HEK293 (cell line): ENCODE measurements around the gene GREM2.
A peak's percentile ranks its signal among the peaks of the same experiment; 100 is the strongest.

Experiments used
- HOXD13 ChIP-seq: sonication (generic); formaldehyde crosslinking; IDR thresholded peaks from 2 replicates; pipeline ENCODE4 v1.8.0; 2022; ENCODE audit warnings: missing genetic modification reagents, borderline replicate concordance
- KLF10 ChIP-seq: fragments of 450-650 bp; IDR thresholded peaks from 2 replicates; pipeline ENCODE4 v1.5.1; 2018; ENCODE audit warnings: missing biosample characterization, mild to moderate bottlenecking, missing genetic modification characterization
- PRDM1 ChIP-seq: fragments of 450-650 bp; formaldehyde crosslinking; IDR thresholded peaks from 2 replicates; pipeline ENCODE4; 2016; ENCODE audit warnings: missing biosample characterization, missing genetic modification characterization
- ZBTB17 ChIP-seq: fragments of 450-650 bp; formaldehyde crosslinking; IDR thresholded peaks from 2 replicates; pipeline ENCODE4 v1.5.1; 2016; ENCODE audit warnings: missing biosample characterization, missing genetic modification characterization
- ZBTB20 ChIP-seq: fragments of 450-650 bp; formaldehyde crosslinking; IDR thresholded peaks from 2 replicates; pipeline ENCODE4 v1.5.1; 2016; ENCODE audit warnings: missing biosample characterization, missing genetic modification characterization
- ZBTB48 ChIP-seq: fragments of 450-650 bp; formaldehyde crosslinking; IDR thresholded peaks from 2 replicates; pipeline ENCODE4 v1.5.1; 2016; ENCODE audit warnings: missing biosample characterization, missing genetic modification characterization
- ZFP69B ChIP-seq: fragments of 450-650 bp; formaldehyde crosslinking; IDR thresholded peaks from 2 replicates; pipeline ENCODE4 v1.5.1; 2016; ENCODE audit warnings: missing biosample characterization, missing genetic modification characterization
- ZNF10 ChIP-seq: fragments of 450-650 bp; formaldehyde crosslinking; IDR thresholded peaks from 2 replicates; pipeline ENCODE4 v1.5.1; 2017; ENCODE audit warnings: missing biosample characterization, missing genetic modification characterization
- ZNF140 ChIP-seq: fragments of 450-650 bp; formaldehyde crosslinking; IDR thresholded peaks from 2 replicates; pipeline ENCODE4 v1.5.1; 2016; ENCODE audit warnings: missing biosample characterization, missing genetic modification characterization
- ZNF202 ChIP-seq: fragments of 450-650 bp; formaldehyde crosslinking; IDR thresholded peaks from 2 replicates; pipeline ENCODE4 v1.5.1; 2016; ENCODE audit warnings: missing biosample characterization, missing genetic modification characterization, borderline replicate concordance
- ZNF223 ChIP-seq: fragments of 450-650 bp; formaldehyde crosslinking; IDR thresholded peaks from 2 replicates; pipeline ENCODE4 v1.5.1; 2016; ENCODE audit warnings: missing biosample characterization, missing genetic modification characterization
- ZNF248 ChIP-seq: fragments of 450-650 bp; formaldehyde crosslinking; IDR thresholded peaks from 2 replicates; pipeline ENCODE4 v1.5.1; 2017; ENCODE audit warnings: missing biosample characterization, missing genetic modification characterization
- ZNF292 ChIP-seq: fragments of 450-650 bp; formaldehyde crosslinking; IDR thresholded peaks from 2 replicates; pipeline ENCODE4 v1.5.1; 2016; ENCODE audit warnings: low read depth, missing biosample characterization, missing genetic modification characterization, borderline replicate concordance
- ZNF311 ChIP-seq: fragments of 450-650 bp; formaldehyde crosslinking; IDR thresholded peaks from 2 replicates; pipeline ENCODE4 v1.5.1; 2017; ENCODE audit warnings: missing biosample characterization, missing genetic modification characterization, borderline replicate concordance
- ZNF391 ChIP-seq: fragments of 450-650 bp; formaldehyde crosslinking; IDR thresholded peaks from 2 replicates; pipeline ENCODE4 v1.5.1; 2016; ENCODE audit warnings: low read depth, missing biosample characterization, missing genetic modification characterization, borderline replicate concordance
- ZNF529 ChIP-seq: fragments of 450-650 bp; formaldehyde crosslinking; IDR thresholded peaks from 2 replicates; pipeline ENCODE4 v1.5.1; 2017; ENCODE audit warnings: missing genetic modification characterization, missing biosample characterization; ENCODE audit not compliant: insufficient replicate concordance
- ZNF654 ChIP-seq: fragments of 450-650 bp; formaldehyde crosslinking; IDR thresholded peaks from 2 replicates; pipeline ENCODE4 v1.5.1; 2016; ENCODE audit warnings: low read depth, missing biosample characterization, missing genetic modification characterization
- ZNF830 ChIP-seq: fragments of 450-650 bp; IDR thresholded peaks from 2 replicates; pipeline ENCODE4 v1.5.0; 2018; ENCODE audit warnings: missing biosample characterization, missing genetic modification characterization, low read depth, mild to moderate bottlenecking, moderate library complexity
- TF ChIP-seq, protein P1 (sequence below): fragments of 450-650 bp; formaldehyde crosslinking; IDR thresholded peaks from 2 replicates; pipeline ENCODE4 v1.5.1; 2016; ENCODE audit warnings: missing biosample characterization, missing genetic modification characterization, borderline replicate concordance
- TF ChIP-seq, protein P2 (sequence below): fragments of 450-650 bp; formaldehyde crosslinking; IDR thresholded peaks from 2 replicates; pipeline ENCODE4 v1.5.1; 2017; ENCODE audit warnings: missing biosample characterization, missing genetic modification characterization
- TF ChIP-seq, protein P3 (sequence below): fragments of 450-650 bp; formaldehyde crosslinking; IDR thresholded peaks from 2 replicates; pipeline ENCODE4 v1.5.1; 2016; ENCODE audit warnings: missing biosample characterization, missing genetic modification characterization
- TF ChIP-seq, protein P4 (sequence below): fragments of 450-650 bp; formaldehyde crosslinking; IDR thresholded peaks from 2 replicates; pipeline ENCODE4 v1.5.1; 2016; ENCODE audit warnings: missing biosample characterization, missing genetic modification characterization
- TF ChIP-seq, protein P5 (sequence below): fragments of 450-650 bp; formaldehyde crosslinking; IDR thresholded peaks from 2 replicates; pipeline ENCODE4 v1.5.1; 2016; ENCODE audit warnings: missing biosample characterization, missing genetic modification characterization
- TF ChIP-seq, protein P6 (sequence below): fragments of 450-650 bp; formaldehyde crosslinking; IDR thresholded peaks from 2 replicates; pipeline ENCODE4 v1.5.1; 2016; ENCODE audit warnings: missing biosample characterization, missing genetic modification characterization
- TF ChIP-seq, protein P7 (sequence below): fragments of 450-650 bp; formaldehyde crosslinking; IDR thresholded peaks from 2 replicates; pipeline ENCODE4; 2016; ENCODE audit warnings: missing biosample characterization, missing genetic modification characterization
- TF ChIP-seq, protein P8 (sequence below): fragments of 450-650 bp; IDR thresholded peaks from 2 replicates; pipeline ENCODE4 v1.5.1; 2018; ENCODE audit warnings: missing biosample characterization, missing genetic modification characterization
- TF ChIP-seq, protein P9 (sequence below): fragments of 450-650 bp; formaldehyde crosslinking; IDR thresholded peaks from 2 replicates; pipeline ENCODE4 v1.5.1; 2016; ENCODE audit warnings: missing biosample characterization, missing genetic modification characterization

Gene GREM2

DNA sequence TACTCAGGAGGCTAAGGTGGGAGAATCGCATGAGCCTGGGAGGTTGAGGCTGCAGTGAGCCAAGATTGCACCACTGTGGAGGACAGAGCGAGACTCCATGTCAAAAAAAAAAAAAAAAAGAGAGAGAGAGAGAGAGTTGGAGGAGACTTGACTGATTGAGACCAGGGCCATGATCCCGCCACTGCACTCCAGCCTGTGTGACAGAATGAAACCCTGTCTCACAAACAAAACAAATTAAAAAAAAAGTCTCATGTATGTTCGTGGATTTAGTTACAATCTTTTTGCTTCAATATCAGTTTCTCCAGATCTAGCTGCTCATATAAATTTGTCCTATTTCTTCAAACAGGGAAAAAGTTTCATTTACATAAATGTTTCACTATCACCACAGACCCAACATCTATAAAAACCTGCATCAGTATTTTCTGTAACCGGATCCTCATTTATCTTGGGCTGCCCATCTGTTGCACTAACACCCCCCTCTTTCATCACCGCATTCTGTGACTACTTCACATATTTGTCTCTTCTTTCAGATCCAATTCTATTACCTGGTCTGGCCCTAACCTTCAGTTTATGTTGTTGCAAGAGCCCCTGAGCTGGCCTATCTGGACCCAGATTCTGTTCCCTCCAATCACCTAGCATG is 127.0 kb downstream of the GREM2 start (continued):
- TF ChIP-seq HOXD13 (CRISPR knock-in tag) (no peak), ZNF248 (tag by site-specific recombination) (no peak), KLF10 (tag by site-specific recombination) (peak; percentile 34; the same call in 1 of the 2 replicates), ZNF529 (tag by site-specific recombination) (no peak), ZNF830 (tag by site-specific recombination) (no peak), ZNF140 (tag by site-specific recombination) (no peak), ZNF292 (no peak), ZNF202 (no peak), PRDM1 (no peak), ZNF311 (tag by site-specific recombination) (no peak), ZBTB20 (tag by site-specific recombination) (0 out of 2 replicates have a peak, but pooled peaks have one; percentile 24), ZNF391 (no peak), ZBTB48 (tag by site-specific recombination) (no peak), ZBTB17 (tag by site-specific recombination) (peak; percentile 66), ZNF654 (tag by site-specific recombination) (no peak), ZNF223 (no peak), ZNF10 (tag by site-specific recombination) (no peak), ZFP69B (tag by site-specific recombination) (peak; percentile 29; the same call in 1 of the 2 replicates)
- TF ChIP-seq, protein P1, sequence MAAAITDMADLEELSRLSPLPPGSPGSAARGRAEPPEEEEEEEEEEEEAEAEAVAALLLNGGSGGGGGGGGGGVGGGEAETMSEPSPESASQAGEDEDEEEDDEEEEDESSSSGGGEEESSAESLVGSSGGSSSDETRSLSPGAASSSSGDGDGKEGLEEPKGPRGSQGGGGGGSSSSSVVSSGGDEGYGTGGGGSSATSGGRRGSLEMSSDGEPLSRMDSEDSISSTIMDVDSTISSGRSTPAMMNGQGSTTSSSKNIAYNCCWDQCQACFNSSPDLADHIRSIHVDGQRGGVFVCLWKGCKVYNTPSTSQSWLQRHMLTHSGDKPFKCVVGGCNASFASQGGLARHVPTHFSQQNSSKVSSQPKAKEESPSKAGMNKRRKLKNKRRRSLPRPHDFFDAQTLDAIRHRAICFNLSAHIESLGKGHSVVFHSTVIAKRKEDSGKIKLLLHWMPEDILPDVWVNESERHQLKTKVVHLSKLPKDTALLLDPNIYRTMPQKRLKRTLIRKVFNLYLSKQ (tag by site-specific recombination): no peak
- TF ChIP-seq, protein P2, sequence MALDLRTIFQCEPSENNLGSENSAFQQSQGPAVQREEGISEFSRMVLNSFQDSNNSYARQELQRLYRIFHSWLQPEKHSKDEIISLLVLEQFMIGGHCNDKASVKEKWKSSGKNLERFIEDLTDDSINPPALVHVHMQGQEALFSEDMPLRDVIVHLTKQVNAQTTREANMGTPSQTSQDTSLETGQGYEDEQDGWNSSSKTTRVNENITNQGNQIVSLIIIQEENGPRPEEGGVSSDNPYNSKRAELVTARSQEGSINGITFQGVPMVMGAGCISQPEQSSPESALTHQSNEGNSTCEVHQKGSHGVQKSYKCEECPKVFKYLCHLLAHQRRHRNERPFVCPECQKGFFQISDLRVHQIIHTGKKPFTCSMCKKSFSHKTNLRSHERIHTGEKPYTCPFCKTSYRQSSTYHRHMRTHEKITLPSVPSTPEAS (tag by site-specific recombination): no peak
- TF ChIP-seq, protein P3, sequence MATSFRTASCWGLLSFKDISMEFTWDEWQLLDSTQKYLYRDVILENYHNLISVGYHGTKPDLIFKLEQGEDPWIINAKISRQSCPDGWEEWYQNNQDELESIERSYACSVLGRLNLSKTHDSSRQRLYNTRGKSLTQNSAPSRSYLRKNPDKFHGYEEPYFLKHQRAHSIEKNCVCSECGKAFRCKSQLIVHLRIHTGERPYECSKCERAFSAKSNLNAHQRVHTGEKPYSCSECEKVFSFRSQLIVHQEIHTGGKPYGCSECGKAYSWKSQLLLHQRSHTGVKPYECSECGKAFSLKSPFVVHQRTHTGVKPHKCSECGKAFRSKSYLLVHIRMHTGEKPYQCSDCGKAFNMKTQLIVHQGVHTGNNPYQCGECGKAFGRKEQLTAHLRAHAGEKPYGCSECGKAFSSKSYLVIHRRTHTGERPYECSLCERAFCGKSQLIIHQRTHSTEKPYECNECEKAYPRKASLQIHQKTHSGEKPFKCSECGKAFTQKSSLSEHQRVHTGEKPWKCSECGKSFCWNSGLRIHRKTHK: no peak
- TF ChIP-seq, protein P4, sequence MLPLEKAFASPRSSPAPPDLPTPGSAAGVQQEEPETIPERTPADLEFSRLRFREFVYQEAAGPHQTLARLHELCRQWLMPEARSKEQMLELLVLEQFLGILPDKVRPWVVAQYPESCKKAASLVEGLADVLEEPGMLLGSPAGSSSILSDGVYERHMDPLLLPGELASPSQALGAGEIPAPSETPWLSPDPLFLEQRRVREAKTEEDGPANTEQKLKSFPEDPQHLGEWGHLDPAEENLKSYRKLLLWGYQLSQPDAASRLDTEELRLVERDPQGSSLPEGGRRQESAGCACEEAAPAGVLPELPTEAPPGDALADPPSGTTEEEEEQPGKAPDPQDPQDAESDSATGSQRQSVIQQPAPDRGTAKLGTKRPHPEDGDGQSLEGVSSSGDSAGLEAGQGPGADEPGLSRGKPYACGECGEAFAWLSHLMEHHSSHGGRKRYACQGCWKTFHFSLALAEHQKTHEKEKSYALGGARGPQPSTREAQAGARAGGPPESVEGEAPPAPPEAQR: no peak
- TF ChIP-seq, protein P5, sequence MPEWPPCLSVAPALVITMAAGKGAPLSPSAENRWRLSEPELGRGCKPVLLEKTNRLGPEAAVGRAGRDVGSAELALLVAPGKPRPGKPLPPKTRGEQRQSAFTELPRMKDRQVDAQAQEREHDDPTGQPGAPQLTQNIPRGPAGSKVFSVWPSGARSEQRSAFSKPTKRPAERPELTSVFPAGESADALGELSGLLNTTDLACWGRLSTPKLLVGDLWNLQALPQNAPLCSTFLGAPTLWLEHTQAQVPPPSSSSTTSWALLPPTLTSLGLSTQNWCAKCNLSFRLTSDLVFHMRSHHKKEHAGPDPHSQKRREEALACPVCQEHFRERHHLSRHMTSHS: no peak
- TF ChIP-seq, protein P6, sequence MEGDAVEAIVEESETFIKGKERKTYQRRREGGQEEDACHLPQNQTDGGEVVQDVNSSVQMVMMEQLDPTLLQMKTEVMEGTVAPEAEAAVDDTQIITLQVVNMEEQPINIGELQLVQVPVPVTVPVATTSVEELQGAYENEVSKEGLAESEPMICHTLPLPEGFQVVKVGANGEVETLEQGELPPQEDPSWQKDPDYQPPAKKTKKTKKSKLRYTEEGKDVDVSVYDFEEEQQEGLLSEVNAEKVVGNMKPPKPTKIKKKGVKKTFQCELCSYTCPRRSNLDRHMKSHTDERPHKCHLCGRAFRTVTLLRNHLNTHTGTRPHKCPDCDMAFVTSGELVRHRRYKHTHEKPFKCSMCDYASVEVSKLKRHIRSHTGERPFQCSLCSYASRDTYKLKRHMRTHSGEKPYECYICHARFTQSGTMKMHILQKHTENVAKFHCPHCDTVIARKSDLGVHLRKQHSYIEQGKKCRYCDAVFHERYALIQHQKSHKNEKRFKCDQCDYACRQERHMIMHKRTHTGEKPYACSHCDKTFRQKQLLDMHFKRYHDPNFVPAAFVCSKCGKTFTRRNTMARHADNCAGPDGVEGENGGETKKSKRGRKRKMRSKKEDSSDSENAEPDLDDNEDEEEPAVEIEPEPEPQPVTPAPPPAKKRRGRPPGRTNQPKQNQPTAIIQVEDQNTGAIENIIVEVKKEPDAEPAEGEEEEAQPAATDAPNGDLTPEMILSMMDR (tag by site-specific recombination): no peak
- TF ChIP-seq, protein P7, sequence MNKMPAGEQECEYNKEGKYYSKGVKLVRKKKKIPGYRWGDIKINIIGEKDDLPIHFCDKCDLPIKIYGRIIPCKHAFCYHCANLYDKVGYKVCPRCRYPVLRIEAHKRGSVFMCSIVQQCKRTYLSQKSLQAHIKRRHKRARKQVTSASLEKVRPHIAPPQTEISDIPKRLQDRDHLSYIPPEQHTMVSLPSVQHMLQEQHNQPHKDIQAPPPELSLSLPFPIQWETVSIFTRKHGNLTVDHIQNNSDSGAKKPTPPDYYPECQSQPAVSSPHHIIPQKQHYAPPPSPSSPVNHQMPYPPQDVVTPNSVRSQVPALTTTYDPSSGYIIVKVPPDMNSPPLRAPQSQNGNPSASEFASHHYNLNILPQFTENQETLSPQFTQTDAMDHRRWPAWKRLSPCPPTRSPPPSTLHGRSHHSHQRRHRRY: no peak
- TF ChIP-seq, protein P8, sequence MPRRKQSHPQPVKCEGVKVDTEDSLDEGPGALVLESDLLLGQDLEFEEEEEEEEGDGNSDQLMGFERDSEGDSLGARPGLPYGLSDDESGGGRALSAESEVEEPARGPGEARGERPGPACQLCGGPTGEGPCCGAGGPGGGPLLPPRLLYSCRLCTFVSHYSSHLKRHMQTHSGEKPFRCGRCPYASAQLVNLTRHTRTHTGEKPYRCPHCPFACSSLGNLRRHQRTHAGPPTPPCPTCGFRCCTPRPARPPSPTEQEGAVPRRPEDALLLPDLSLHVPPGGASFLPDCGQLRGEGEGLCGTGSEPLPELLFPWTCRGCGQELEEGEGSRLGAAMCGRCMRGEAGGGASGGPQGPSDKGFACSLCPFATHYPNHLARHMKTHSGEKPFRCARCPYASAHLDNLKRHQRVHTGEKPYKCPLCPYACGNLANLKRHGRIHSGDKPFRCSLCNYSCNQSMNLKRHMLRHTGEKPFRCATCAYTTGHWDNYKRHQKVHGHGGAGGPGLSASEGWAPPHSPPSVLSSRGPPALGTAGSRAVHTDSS (tag by site-specific recombination): no peak
- TF ChIP-seq, protein P9, sequence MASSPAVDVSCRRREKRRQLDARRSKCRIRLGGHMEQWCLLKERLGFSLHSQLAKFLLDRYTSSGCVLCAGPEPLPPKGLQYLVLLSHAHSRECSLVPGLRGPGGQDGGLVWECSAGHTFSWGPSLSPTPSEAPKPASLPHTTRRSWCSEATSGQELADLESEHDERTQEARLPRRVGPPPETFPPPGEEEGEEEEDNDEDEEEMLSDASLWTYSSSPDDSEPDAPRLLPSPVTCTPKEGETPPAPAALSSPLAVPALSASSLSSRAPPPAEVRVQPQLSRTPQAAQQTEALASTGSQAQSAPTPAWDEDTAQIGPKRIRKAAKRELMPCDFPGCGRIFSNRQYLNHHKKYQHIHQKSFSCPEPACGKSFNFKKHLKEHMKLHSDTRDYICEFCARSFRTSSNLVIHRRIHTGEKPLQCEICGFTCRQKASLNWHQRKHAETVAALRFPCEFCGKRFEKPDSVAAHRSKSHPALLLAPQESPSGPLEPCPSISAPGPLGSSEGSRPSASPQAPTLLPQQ: 0 out of 2 replicates have a peak, but pooled peaks have one; percentile 37
